ENCODE data around the gene CEACAM18. TPM values are rescaled to one million over a fixed set of nuclear protein-coding genes. Genes with fewer than 3 reads are reported as not detected.

CEACAM18 gene
- total and polyA plus RNA-seq, 2 donors (not counting 1 experiment from before 2014, with no cell fraction given), result not detected

DNA sequence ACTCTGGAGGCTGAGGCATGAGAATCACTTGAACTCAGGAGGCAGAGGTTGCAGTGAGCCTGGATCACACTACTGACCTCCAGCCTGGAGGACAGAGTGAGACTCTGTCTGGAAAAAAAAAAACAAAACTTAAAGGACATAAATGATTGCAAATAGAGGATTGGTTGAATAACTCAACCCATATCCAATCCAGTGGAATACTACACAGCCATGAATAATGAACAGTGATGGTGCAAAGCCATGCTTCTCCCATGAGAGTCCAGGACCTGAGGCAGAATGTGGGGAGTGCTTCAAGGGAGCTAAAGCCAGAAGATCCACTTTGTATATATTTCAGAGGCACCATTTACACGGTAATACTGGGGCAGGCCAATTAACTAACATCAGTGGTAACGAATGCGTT lies 2.2 kb upstream of the CEACAM18 start:
- Histone ChIP-seq H2AFZ (ENCODE audit: insufficient read depth, low read depth, low read length, poor library complexity, severe bottlenecking) (no peak overlapping the region), H3K9ac (ENCODE audit: low read length) (no peak overlapping the region), H3K4me3 (ENCODE audit: control extremely low read depth in 1 of 5, extremely low read depth in 1 of 5, insufficient read depth in 1 of 5, low read depth in 2 of 5, low read length in 4 of 5) (no peak overlapping the region), H4K20me1 (ENCODE audit: control insufficient read depth, insufficient read depth, low read length, poor library complexity, severe bottlenecking) (no peaks in the 10 kb centered on the region), H3K9me3 (ENCODE audit: control extremely low read depth in 1 of 3, control insufficient read depth in 2 of 3, insufficient read depth in 1 of 3, low read length in 2 of 3) (peaks cover 0 to 9% (median 0%) of the 10 kb centered on the region in 3 donors), H3K36me3 (replicated peaks in 1 of 2; ENCODE audit: control extremely low read depth in 1 of 2, control insufficient read depth in 1 of 2, extremely low read depth in 1 of 2, insufficient read depth in 2 of 2, low read length in 1 of 2) (no peaks in the 10 kb centered on the region), H3K27ac (ENCODE audit: low read length in 2 of 2) (no peak overlapping the region), H3K79me2 (ENCODE audit: control insufficient read depth, insufficient read depth, low read length) (no peaks in the 10 kb centered on the region), H3K27me3 (replicated peaks in 1 of 4; ENCODE audit: control extremely low read depth in 1 of 4, control insufficient read depth in 3 of 4, insufficient read depth in 4 of 4, low read length in 3 of 4) (peaks cover 0 to 14% (median 1%) of the 10 kb centered on the region in 4 experiments), H3K4me2 (replicated peaks; ENCODE audit: low read depth, low read length, poor library complexity, severe bottlenecking) (no peak overlapping the region), H3K4me1 (ENCODE audit: control insufficient read depth in 2 of 2, insufficient read depth in 2 of 2, low read length in 2 of 2) (peaks cover 4 to 5% of the 10 kb centered on the region in 2 donors)
- WGBS (ENCODE audit: insufficient coverage), result no CpG with 5 or more reads among the region's 3 CpGs
- CTCF ChIA-PET, result interaction anchor here (0.7 to 19.1 kb wide), 2 partner anchors 153 to 182 kb away, joined by 3 to 681 read pairs; no protein-coding TSS in a partner anchor
- H3K27me3 Mint-ChIP-seq, result peaks cover 29% of the 10 kb centered on the region
- TF ChIP-seq EZH2 (IDR thresholded peaks at IDR 0.05; ENCODE audit: borderline replicate concordance, insufficient read depth, low read depth, low read length, poor library complexity, severe bottlenecking), result no peak
- TF ChIP-seq, protein P1, sequence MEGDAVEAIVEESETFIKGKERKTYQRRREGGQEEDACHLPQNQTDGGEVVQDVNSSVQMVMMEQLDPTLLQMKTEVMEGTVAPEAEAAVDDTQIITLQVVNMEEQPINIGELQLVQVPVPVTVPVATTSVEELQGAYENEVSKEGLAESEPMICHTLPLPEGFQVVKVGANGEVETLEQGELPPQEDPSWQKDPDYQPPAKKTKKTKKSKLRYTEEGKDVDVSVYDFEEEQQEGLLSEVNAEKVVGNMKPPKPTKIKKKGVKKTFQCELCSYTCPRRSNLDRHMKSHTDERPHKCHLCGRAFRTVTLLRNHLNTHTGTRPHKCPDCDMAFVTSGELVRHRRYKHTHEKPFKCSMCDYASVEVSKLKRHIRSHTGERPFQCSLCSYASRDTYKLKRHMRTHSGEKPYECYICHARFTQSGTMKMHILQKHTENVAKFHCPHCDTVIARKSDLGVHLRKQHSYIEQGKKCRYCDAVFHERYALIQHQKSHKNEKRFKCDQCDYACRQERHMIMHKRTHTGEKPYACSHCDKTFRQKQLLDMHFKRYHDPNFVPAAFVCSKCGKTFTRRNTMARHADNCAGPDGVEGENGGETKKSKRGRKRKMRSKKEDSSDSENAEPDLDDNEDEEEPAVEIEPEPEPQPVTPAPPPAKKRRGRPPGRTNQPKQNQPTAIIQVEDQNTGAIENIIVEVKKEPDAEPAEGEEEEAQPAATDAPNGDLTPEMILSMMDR (IDR thresholded peaks at IDR 0.05), result no peak
- H3K9me3 Mint-ChIP-seq (ENCODE audit: insufficient read depth), result no peaks in the 10 kb centered on the region
- H3K4me1 Mint-ChIP-seq, result peaks cover 4% of the 10 kb centered on the region
- intact Hi-C loops (cut with micrococcal nuclease), result no loop called here
- DNase-seq (no peak), ATAC-seq (ENCODE audit: low read depth) (no peak)
- POLR2A ChIA-PET, result no interaction called here
- no peak overlapping the region for H3K27ac Mint-ChIP-seq
- no peak overlapping the region for H3K4me3 Mint-ChIP-seq

- WGBS (ENCODE audit: insufficient coverage), result 72% methylated on average over 3 of the region's 5 CpGs
- Mint-ChIP-seq H3K4me3 (no peak overlapping the region), H3K27me3 (peaks cover 29% of the 10 kb centered on the region), H3K27ac (no peak overlapping the region), H3K9me3 (ENCODE audit: insufficient read depth) (no peaks in the 10 kb centered on the region), H3K4me1 (peaks cover 4% of the 10 kb centered on the region)
- POLR2A ChIA-PET, result interaction anchor here (0.7 kb wide), 1 partner anchor 11 kb away, joined by 13 read pairs; no protein-coding TSS in a partner anchor
- Histone ChIP-seq H3K27ac (ENCODE audit: low read length in 2 of 2) (no peak overlapping the region), H3K27me3 (replicated peaks in 1 of 4; ENCODE audit: control extremely low read depth in 1 of 4, control insufficient read depth in 3 of 4, insufficient read depth in 4 of 4, low read length in 3 of 4) (peaks cover 0 to 18% (median 2%) of the 10 kb centered on the region in 4 experiments), H3K4me3 (ENCODE audit: control extremely low read depth in 1 of 5, extremely low read depth in 1 of 5, insufficient read depth in 1 of 5, low read depth in 2 of 5, low read length in 4 of 5) (no peak overlapping the region), H3K79me2 (ENCODE audit: control insufficient read depth, insufficient read depth, low read length) (no peaks in the 10 kb centered on the region), H3K36me3 (replicated peaks in 1 of 2; ENCODE audit: control extremely low read depth in 1 of 2, control insufficient read depth in 1 of 2, extremely low read depth in 1 of 2, insufficient read depth in 2 of 2, low read length in 1 of 2) (no peaks in the 10 kb centered on the region), H4K20me1 (ENCODE audit: control insufficient read depth, insufficient read depth, low read length, poor library complexity, severe bottlenecking) (no peaks in the 10 kb centered on the region), H3K4me1 (ENCODE audit: control insufficient read depth in 2 of 2, insufficient read depth in 2 of 2, low read length in 2 of 2) (peaks cover 4 to 5% of the 10 kb centered on the region in 2 donors), H3K9me3 (ENCODE audit: control extremely low read depth in 1 of 3, control insufficient read depth in 2 of 3, insufficient read depth in 1 of 3, low read length in 2 of 3) (peaks cover 0 to 9% (median 0%) of the 10 kb centered on the region in 3 donors), H3K4me2 (replicated peaks; ENCODE audit: low read depth, low read length, poor library complexity, severe bottlenecking) (no peak overlapping the region), H3K9ac (ENCODE audit: low read length) (no peak overlapping the region), H2AFZ (ENCODE audit: insufficient read depth, low read depth, low read length, poor library complexity, severe bottlenecking) (no peak overlapping the region)
- intact Hi-C loops (cut with micrococcal nuclease), result no loop called here
- ATAC-seq (ENCODE audit: low read depth), result no peak
- TF ChIP-seq EZH2 (IDR thresholded peaks at IDR 0.05; ENCODE audit: borderline replicate concordance, insufficient read depth, low read depth, low read length, poor library complexity, severe bottlenecking), result no peak
- TF ChIP-seq, protein P1 (IDR thresholded peaks at IDR 0.05), result no peak
- DNase-seq, result no peak
- CTCF ChIA-PET, result interaction anchor here (0.7 to 19.1 kb wide), 2 partner anchors 71 to 181 kb away, joined by 3 to 681 read pairs; no protein-coding TSS in a partner anchor
Measured at GRCh38 chr19:51477344-51477743, 995 bp upstream of the CEACAM18 start.

Data from B cell (primary cell).